ENCODE data around the gene PRUNE2. TPM values are rescaled to one million over a fixed set of nuclear protein-coding genes. Genes with fewer than 3 reads are reported as not detected.

PRUNE2 gene
- total and polyA plus RNA-seq, 4 donors, result 3.8 to 18.1 (median 7.8) TPM

GRCh38 chr9:76655121-76655541, 250.8 kb downstream of the PRUNE2 start:
- DNase-seq (no peak), ATAC-seq (ENCODE audit: insufficient read depth, low FRiP score) (no peak)
- 42 to 51% methylated on average over 6 of the region's 6 CpGs for WGBS, 2 donors
- Histone ChIP-seq H3K27ac (ENCODE audit: low read depth in 1 of 2, low read length in 1 of 2) (no peak overlapping the region), H3K4me1 (ENCODE audit: control insufficient read depth in 5 of 5, insufficient read depth in 5 of 5, low read length in 5 of 5) (peaks cover 0 to 3% (median 2%) of the 10 kb centered on the region in 5 donors), H3K27me3 (ENCODE audit: control insufficient read depth in 3 of 3, insufficient read depth in 3 of 3, low read length in 2 of 3) (no peaks in the 10 kb centered on the region), H3K4me3 (no peak overlapping the region), H3K36me3 (ENCODE audit: control insufficient read depth in 4 of 4, insufficient read depth in 4 of 4, low read length in 4 of 4) (no peaks in the 10 kb centered on the region), H3K9me3 (ENCODE audit: control insufficient read depth in 4 of 4, insufficient read depth in 3 of 4, low read length in 3 of 4) (no peaks in the 10 kb centered on the region), H3K9ac (ENCODE audit: insufficient read depth in 1 of 2, low read length in 2 of 2) (no peak overlapping the region)
- no peak for TF ChIP-seq CTCF (IDR thresholded peaks at IDR 0.05; ENCODE audit: control extremely low read depth, extremely low read depth)

GRCh38 chr9:76654575-76654974, 251.3 kb downstream of the PRUNE2 start:
- H3K27me3 ChIP-seq (ENCODE audit: control insufficient read depth in 3 of 3, insufficient read depth in 3 of 3, low read length in 2 of 3), result no peaks in the 10 kb centered on the region
- ATAC-seq (ENCODE audit: insufficient read depth, low FRiP score) (peak; percentile 54), DNase-seq (no peak)
- H3K9me3 ChIP-seq (ENCODE audit: control insufficient read depth in 4 of 4, insufficient read depth in 3 of 4, low read length in 3 of 4), result no peaks in the 10 kb centered on the region
- no peak for TF ChIP-seq CTCF (IDR thresholded peaks at IDR 0.05; ENCODE audit: control extremely low read depth, extremely low read depth)
- WGBS, 2 donors, result 21 to 59% methylated on average over 1 of the region's 1 CpG
- no peaks in the 10 kb centered on the region for H3K36me3 ChIP-seq (ENCODE audit: control insufficient read depth in 4 of 4, insufficient read depth in 4 of 4, low read length in 4 of 4)
- H3K4me1 ChIP-seq (ENCODE audit: control insufficient read depth in 5 of 5, insufficient read depth in 5 of 5, low read length in 5 of 5), result peaks cover 0 to 3% (median 2%) of the 10 kb centered on the region in 5 donors
- H3K4me3 ChIP-seq, result no peak overlapping the region
- H3K27ac ChIP-seq (ENCODE audit: low read depth in 1 of 2, low read length in 1 of 2), result no peak overlapping the region
- H3K9ac ChIP-seq (ENCODE audit: insufficient read depth in 1 of 2, low read length in 2 of 2), result no peak overlapping the region

DNA sequence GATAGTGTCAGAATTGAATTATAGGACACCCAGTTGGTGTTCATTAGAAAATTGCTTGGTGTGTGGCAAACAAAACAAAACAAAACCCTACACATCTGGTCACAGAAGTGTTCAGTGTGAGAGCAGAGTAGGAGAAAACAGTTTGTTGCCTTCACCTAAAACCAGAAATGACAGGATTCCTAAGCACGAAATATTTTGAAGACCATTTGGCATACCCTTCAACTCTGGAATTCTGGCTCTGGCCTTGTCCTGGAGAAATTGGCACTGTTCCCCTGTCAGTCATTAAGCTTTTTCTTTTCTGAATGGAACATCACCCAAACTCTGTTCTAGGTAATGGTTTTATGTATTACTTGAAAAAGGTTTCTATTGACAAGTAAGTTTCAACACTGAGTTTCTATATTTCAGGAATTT, 251.9 kb downstream of the PRUNE2 start:
- Histone ChIP-seq H3K4me1 (ENCODE audit: control insufficient read depth in 5 of 5, insufficient read depth in 5 of 5, low read length in 5 of 5) (peaks cover 0 to 3% (median 2%) of the 10 kb centered on the region in 5 donors), H3K36me3 (ENCODE audit: control insufficient read depth in 4 of 4, insufficient read depth in 4 of 4, low read length in 4 of 4) (no peaks in the 10 kb centered on the region), H3K27me3 (ENCODE audit: control insufficient read depth in 3 of 3, insufficient read depth in 3 of 3, low read length in 2 of 3) (no peaks in the 10 kb centered on the region), H3K9me3 (ENCODE audit: control insufficient read depth in 4 of 4, insufficient read depth in 3 of 4, low read length in 3 of 4) (no peaks in the 10 kb centered on the region), H3K4me3 (no peak overlapping the region), H3K9ac (ENCODE audit: insufficient read depth in 1 of 2, low read length in 2 of 2) (no peak overlapping the region), H3K27ac (ENCODE audit: low read depth in 1 of 2, low read length in 1 of 2) (no peak overlapping the region)
- WGBS, 2 donors, result 70 to 76% methylated on average over 1 of the region's 1 CpG
- no peak for ATAC-seq (ENCODE audit: insufficient read depth, low FRiP score)
- TF ChIP-seq CTCF (IDR thresholded peaks at IDR 0.05; ENCODE audit: control extremely low read depth, extremely low read depth), result no peak
- DNase-seq, result no peak

GRCh38 chr9:76652894-76653293, 253.0 kb downstream of the PRUNE2 start:
- peaks cover 0 to 3% (median 0%) of the 10 kb centered on the region in 5 donors for H3K4me1 ChIP-seq (ENCODE audit: control insufficient read depth in 5 of 5, insufficient read depth in 5 of 5, low read length in 5 of 5)
- no peaks in the 10 kb centered on the region for H3K27me3 ChIP-seq (ENCODE audit: control insufficient read depth in 3 of 3, insufficient read depth in 3 of 3, low read length in 2 of 3)
- 28 to 62% methylated on average over 2 of the region's 2 CpGs for WGBS, 2 donors
- DNase-seq (no peak), ATAC-seq (ENCODE audit: insufficient read depth, low FRiP score) (no peak)
- H3K4me3 ChIP-seq, result no peak overlapping the region
- H3K9me3 ChIP-seq (ENCODE audit: control insufficient read depth in 4 of 4, insufficient read depth in 3 of 4, low read length in 3 of 4), result no peaks in the 10 kb centered on the region
- no peak overlapping the region for H3K9ac ChIP-seq (ENCODE audit: insufficient read depth in 1 of 2, low read length in 2 of 2)
- no peak for TF ChIP-seq CTCF (IDR thresholded peaks at IDR 0.05; ENCODE audit: control extremely low read depth, extremely low read depth)
- H3K36me3 ChIP-seq (ENCODE audit: control insufficient read depth in 4 of 4, insufficient read depth in 4 of 4, low read length in 4 of 4), result no peaks in the 10 kb centered on the region
- no peak overlapping the region for H3K27ac ChIP-seq (ENCODE audit: low read depth in 1 of 2, low read length in 1 of 2)
